HG03558 (cell line): Measurements from ENCODE around the gene CIITA.
"Not testable (repeated sequence)": the region's sequence is repeated elsewhere in the genome, so short reads cannot be mapped to it uniquely, and the experiment has no call there.

Experiments used
- ATAC-seq: cut with Tn5 transposase; IDR thresholded peaks from one replicate; pipeline ENCODE4 v1.9.1; 2021; ENCODE audit warnings: moderate number of reproducible peaks; ENCODE audit not compliant: unreplicated experiment; ENCODE audit errors: extremely low read depth

Gene CIITA

DNA sequence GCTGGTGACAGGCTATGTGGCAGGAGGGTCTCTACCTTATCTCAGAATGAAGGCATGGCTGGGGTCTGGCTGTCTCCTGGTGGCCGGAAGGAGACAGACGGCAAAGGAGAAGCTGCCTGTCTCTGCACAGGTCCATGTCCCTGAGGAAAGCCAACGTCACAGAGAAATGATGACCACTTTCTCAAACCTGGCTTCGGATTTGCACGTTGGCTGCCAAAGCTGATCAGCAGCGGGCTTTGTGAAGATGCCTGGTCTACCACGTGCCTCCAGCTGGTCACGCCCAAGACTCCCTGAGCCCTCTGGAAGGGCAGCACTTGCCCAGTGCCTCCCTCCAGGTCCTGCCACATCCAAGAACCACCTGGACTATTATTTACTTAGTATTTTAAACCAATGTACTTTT is 56.9 kb downstream of the CIITA start:
- ATAC-seq = no peak

DNA sequence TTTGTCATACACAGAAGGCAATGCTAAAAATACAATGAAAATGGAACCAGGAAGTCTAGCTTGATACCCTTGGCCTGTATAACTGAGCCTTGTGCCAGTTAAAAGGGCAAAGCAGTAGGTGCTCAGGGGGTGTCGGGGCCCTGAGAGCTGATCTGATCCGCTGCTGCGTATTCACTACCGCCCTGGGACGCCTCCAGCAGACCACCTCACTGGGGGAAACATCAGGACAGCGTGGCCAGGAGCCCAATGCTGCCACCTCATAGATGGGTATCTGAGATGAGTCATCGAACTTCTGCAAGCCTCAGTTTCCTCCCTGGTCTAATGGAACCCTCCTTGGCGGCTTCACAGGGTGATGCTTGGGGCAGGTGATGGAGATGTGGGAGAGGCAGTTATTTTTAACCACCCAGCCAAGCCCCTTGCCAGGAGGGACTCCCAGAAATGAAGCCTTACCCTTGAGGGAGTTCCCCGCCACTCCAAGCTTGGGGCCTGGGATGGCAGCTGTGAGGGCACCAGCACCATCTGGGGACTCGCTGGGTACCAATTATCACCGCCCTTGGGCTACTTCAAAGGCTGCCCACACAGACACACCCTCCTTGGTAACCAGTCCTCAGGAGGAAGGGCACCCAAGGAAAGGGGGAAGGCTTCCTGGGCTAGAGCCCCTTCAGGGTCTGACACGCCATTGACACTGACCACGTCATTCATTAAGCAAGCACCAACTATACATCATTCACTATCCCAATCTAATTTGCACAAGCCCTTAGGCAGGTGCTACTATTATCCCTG is 57.5 kb downstream of the CIITA start:
- ATAC-seq = no peak

DNA sequence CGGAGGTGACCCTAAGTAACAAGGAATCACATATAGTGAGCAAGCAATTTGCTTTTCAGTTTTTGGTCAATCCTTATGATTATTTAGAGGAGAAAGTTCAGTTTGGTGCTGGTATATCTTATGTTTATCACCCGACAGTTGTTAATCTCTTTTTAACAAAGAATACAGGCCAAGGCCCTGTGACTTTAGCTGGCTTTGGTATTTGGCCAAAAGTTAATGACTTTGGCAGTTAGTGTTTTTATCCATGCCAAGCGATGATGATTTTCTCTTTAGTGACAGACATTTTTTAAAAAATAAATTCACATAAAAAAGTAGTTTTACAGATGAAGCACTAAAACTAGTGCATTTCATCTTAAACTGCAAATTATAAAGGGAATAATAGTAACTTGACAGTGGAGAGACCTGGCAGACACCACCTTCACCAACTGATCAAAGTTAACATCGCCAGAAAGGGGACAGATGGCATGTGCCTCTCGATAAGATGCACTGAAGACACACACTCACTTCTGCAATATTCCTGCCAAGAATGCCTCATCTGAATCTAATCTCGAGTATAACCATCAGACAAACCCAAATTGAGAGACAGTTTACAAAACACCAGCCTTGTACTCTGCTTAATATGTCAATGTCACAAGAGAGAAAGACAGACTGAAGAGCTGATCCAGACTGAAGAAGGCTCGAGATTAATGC is 58.4 kb downstream of the CIITA start:
- no peak for ATAC-seq

DNA sequence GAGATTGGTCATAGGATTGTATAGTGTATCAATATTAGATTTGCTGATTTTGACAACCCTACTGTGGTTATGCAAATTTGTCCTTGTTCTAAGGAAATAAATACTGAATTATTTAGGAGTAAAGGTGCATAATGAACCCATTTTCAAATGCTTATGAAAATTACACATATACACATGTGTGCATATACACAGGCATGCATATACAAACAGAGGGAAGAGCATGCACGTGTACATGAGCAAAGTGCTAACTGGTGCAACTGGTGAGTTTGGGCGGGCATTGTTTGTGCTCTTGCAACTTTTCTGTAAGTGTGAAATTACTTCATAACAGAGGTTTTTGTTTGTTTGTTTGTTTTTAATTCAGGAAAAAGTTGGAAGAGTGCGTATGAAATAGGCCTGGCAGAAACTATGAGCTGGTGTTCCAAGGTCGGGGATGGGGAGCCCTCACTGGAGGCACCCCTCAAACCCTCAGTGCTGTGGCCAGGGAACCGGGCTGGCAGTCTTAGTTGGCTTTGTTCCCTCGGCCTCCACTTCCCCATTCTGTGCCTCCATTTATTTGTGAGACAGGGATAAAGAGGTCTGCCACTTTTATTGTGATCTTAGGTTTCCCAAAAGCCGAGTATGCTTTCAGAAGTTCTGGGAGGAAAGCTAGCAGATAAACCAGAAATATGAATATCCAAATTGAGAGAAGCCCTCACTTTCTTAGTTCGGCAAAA is 59.4 kb downstream of the CIITA start:
- no peak for ATAC-seq

DNA sequence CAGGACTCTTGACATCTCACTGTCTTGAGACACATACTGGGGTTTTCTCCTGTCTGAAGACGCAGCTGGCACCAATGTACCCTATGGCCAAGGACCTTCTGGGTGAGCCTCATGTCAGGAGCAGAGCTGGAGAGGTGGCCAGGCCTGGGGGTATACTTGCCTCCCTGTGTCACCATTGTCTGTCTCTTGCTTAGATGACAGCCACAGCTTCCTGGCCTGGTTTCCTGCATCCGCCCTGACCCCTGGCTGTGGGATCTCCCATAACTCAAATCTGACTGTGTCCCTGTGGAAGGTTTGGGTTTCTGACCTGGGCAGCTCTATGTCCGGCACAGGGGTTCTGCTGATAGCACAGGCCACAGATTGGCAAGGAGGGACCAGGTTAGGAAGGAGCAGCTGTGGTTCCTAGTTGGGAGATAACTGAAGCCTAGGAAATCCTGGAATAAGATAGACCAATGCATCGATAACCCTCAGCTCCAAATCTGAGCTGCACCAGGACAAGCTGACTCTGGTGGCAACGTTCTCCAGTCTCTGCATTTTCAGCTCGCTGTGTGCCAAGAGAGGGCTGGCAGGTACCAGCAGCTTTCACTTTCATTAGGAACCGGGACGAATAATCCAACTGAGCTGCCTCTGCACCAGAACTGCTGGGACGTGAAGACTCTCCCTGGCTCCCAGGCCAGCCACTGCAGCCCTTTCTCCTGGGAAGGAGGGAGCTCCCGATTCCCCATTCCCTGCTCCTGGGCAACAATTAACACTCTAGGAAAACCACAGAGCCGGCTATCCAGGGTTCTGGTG is 60.3 kb downstream of the CIITA start:
- ATAC-seq = no peak

DNA sequence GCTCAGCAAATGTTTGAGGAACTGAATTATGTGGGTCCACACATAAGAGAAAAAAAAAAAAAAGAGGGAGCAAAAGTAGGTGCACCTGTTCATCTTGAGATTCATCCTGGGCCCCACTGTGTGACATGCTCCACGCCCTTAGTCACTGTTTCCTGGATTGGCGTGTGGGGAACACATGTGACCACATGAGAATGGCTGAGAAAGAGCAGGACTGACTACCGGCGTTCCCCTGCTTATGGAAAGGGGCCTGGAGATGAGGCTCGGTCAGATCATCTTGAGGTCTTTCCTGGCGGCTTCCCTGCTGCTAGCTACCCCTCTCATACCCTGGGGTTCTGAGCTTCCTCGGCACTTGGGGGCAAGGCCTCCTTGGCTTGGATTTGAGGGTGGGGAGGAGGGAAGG is 61.3 kb downstream of the CIITA start:
- no peak for ATAC-seq

DNA sequence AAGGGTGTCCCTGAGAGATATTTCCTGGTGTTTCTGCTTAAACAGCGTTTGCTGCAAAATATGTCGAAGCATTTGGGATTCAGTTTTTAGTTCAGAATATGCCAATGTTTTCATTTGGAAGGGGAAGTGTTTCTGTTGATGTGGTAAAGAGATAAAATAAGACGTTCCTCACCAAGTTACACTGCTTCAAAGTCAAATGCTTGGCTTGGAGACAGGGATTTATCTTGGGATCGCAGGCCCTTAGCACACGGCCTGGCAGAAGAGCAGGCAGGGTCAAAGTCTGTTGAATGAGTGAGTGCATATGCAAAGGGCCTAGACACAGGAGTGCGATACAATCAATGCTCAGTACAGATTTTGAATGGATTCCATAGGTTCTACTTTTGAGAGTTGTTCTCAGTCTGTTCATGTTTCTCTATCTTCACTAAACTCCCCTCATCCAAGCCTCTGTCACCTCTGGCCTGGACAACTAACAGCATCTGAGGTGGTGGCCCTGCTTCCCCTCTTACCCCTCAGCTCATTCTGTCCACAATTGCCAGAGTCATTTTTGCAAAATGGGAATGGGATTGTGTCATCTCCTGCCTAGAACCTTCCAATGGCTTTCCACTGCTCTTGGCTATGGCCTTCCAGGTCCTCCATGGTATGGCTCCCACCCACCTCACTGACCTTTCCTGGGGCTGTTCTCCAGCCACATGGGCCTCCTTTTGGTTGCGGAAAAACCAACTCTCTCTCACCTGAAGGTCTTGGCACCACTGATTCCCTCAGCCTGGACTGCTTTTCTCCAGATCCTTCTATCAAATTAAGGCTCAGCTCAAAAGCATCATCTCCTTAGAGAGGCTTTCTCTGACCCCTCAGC is 62.0 kb downstream of the CIITA start:
- no peak for ATAC-seq

DNA sequence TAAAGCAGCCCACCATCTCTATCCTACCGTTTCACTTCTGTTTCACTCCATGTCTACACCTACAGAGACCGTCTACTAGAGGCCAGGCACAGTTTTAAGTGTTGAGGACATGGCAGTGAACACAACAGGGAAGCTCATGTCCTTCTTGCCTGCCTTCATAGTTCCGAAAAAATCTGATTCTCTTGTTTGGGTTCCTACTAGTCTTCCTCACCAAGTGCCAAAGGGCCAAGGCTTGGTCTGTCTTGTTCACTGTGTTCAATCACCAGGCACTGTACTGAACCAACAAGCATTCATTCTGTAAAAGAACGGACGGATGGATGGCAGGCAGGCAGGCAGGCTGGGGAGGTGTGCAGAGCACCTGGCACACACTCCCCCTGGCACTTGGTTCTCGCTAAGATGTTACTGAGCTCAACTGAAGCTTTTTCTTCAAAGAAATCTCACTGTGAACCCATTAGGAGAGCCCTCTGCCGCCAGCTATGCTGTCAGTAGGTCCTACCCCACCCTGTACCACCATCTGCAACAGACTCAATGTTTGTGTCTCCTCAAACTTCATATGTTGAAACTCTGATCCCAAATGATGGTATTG is 62.7 kb downstream of the CIITA start:
- ATAC-seq = no peak

DNA sequence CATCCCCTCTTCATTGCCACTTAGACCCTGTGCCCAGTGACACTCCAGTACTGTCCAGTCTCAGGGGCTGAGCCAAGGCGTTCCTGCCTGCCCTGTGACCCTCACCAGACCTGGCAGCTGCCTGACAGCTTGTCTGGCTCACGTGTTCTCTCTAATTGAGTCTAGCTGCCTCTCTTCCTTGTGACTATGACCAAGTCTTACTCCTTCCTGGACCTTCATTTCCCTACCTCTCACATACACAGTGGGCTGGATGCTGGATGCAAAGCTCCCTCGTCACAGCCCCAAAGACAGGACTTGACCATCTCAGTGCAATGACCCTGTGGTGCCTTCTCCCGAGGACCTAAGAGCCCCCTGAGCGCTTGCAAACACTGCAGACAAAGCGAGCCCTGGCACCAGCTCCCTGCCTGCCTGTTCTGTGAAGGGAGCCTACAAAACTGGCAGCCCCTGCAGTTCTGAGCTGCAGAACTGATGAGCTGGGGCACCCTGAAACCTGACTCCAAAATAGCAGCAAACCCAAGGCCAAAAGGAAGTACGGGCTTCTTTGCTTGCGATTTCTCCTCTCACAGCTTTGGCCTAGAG is 63.6 kb downstream of the CIITA start:
- no peak for ATAC-seq

DNA sequence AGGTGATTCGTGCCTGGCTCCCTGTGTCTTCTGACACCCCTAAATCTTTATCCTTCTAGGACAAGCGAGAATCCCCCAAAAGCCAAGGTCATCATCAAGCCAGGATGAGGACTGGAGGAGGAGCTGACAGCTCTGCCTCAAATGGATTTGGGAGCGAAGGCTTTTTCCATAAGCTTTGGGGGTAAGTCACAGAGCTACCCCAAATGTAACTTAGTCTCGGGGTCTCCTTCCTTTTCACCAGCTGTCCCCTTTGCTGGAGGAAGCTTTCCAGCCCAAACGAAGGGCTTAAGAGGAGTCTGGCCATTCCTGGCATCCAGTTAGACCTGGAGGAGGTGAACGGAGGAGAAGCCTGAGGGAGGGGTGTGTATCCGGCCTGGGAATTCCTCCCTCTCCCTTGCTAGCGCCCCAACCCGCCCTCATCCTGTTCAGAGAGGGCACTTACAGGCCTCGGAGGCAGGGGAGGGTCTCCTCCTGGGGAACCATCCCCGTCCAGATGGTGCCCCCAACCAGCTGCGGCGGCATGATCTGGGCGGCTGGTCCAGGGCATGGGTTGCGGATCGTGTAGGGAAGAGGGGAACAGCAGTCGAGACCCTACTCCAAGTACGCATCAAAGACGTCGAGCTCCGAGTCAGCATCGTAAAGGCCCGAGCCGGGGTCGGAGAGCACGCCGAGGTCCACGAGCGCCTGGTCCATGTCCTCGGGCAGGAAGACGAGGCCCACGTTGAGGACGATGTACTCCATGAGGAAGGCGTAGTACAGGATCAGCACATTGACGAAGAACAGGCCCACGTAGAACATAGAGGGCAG is 64.3 kb downstream of the CIITA start:
- ATAC-seq = no peak

DNA sequence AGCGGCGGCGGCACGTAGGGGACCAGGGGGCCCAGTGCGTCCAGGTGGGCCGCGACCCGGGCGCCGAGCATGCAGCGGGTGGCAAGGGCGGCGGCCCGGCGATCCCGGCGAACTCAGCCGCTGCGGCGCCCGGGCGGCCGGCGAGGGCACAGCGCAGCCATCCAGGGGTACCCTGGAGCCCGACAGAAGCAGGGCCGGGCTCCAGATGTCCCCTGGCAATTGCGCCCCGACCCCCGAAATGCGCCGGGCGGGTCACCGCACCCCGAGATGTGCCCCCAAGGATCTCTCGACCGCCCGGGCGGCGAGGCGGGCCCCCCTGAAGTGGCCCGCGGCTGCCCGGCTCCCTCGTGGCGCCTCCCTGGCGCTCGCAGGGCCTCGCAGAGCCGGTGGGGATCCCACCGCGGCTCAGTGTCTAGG is 64.9 kb downstream of the CIITA start:
- ATAC-seq = not testable (repeated sequence)

DNA sequence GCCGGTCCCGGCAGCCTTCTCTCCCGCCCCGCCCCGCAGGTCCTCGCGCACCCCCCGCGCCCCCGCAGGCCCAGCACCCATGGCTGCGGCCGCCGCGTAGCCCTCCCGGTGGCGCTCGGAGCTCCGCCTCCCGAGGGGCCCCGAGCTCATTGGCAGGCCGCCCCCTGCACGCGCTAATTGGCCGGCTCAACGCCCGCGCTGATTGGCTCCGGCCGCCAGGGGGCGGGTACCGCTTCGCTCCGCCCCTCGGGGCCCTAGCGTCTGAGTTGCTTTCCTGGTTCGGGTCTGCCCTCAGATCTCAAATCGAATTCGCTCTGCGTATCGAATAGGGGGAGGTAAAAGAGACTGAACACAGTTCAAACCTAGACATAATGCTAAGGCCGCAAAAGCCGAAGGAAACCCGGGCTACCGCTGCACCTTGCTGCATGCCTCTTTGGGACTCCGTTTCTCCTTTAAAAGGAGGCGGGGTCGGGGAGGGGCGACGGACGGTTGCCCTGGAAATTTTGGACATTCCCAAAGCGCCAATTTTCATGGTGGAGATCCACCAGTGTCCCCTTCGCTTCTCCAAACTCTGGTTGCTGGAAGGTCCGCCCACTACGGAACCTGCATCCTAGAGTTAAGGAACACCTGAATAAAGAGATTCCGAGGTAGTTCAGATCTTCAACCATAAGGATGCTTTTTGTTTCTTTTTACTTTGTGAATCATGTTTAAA is 65.5 kb downstream of the CIITA start, which contains the start of gene DEXI:
DEXI (minus strand) TSS at position 117 of the 712 bp plus-strand sequence. CDS start 463 bp downstream, outside the sequence.
- ATAC-seq = peak; percentile 29

DNA sequence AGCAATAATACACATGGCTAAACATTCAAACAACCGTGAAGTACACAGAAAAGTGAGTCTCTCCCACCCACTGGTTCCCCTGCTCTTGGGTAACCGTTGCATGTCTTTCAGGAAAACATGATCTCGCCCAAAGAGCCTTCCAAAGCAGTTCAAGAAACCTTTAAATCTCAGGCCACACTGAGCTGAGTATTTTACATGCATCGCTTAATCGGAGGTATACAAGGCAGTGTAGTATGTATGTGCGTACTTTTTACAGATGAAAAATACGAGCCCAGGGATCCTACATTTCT is 66.0 kb downstream of the CIITA start:
- ATAC-seq = no peak

DNA sequence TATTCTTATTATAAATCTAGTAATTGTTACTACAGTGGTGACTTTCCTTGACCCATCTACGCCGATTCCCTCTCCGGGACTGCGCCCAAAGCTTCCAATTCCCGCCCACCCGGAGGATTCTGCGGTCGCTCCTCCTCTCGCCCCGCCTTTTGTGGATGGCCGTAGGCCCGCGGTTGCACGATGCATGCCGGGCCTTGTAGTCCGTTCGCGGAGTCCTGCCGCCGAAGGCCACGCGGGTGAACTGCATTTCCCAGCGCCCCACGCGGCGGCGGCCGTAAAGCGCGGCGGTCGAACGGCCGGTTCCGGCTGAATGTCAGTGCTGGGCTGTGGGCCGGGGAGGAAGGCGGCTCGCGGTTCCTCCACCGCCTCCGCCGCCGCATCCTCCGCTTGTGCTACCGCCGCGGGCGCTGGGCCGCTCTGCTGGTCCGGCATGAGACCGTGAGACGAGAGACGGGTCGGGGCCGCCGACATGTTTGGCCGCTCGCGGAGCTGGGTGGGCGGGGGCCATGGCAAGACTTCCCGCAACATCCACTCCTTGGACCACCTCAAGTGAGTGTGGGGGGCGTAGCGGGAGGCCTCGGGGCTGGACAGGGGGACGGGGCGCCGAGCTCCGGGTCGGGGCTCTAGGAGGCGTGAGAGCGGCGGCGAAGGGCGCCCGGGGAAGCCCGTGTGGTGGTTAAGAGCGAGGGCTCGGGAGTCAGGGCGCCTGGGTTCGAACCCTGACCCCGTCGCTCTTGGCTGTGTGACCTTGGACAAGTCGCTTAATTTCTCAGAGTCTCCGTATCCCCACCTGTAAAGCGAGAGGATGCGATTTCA is 67.5 kb downstream of the CIITA start, which contains the start of gene CLEC16A:
CLEC16A (plus strand) TSS at position 316 of the 816 bp plus-strand sequence; CDS start at position 470, 154 bp downstream.
- ATAC-seq = peak; percentile 47

DNA sequence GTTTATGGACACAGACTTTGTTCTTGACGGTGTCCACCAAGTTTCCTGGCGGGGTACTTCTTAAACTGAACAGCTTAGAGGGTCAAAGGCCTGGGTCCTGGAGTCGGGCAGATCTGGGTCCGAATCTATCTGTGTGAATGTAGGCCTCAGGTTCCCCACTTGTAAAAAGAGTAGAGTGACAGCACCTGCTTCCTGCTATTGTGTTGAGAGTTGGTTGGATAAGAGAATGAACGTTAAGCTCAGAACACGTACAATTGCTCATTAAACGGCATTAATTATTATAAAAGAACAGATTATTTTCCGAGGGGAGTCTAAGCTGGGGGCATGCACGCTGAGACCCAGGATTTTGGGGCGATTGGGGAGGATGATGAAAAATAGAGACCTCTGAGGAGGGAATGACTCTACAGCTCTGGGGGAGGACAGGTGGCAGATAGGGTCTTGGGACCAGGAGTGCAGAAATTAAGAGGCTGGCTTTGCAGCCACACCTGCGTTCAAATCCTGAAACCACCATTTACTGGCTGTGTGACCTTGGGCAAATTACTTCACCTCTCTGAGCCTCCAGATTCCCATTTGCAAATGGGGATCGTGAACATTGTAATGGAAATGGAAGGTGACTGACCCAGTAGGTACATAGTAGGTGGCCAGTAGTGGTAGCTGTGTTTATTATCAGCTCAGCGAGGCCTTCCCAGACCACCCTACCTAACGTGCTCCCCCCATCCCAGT is 68.2 kb downstream of the CIITA start:
- ATAC-seq = no peak

DNA sequence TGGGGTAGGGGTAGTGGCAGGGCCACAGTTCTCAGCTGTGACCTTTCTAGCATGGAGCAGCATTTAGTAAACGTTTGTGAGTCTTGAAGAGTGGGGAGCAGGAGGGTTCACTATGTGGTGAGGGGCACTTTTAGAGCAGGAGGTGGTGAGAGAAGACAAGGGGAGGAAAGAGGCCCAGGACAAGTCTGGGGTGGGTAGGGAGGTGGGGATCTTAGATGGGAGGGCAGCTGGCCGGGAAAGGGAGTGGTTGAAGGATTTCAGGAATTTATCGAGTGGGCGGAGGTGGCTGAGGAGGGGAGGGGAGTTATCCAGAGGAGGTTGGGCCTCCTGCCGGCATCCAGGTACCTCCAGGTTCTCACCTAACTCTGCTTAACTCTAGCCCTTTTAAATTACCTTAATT is 69.3 kb downstream of the CIITA start:
- ATAC-seq = no peak
